HuH-7.5 (cell line): Measurements from ENCODE around the gene TMEM144.

ENCODE experiments used
- DNase-seq: peaks from one replicate; pipeline ENCODE4 v3.0.0; 2011; ENCODE audit warnings: low spot score

TMEM144 gene

DNA sequence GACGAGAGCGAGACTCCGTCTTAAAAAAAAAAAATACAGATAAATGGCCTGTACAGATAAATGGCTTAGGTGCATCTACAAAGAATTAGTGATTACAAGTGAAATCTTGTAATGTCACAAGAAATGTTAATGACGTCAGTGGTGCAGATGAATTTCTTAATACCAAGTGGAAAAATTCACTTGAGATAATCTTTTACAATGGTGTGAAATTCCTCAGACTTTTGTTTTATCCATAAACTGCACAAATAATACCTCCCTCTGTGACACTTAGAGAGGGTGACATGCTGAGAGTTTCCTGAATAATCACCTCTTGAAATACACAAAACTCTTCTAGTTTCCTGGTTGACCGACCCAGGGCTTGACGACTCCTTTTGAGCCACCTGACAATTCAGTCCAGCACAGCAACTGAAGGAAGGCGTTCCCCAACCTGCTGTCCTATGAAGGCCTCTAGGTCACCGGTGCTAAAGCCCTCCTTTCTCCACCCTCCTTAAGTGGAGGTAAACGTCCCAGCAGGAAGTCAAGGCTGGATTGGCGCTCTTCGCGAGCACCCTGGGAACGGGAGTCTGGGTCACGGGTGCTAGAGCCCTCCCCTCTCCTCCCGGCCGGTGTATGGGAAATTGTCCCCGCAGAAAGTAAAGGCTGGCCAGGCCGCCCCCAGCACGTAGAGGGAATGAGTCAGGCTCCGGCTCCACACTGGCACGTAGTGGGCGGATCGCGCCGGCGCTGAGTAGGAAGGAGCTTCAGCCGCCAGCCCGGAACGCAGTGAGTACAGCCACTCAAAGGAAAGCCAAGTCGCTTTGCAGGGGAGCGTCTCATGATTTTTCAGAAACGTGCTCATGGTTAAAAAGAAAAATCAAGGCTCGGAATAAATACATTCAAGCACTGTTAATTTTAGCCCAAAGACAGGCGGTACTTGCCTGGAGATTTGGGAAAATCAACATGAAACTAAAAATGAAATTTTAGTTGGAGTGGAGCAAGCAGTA, at the start of gene TMEM144:
Gene TMEM144 (plus strand): TSS at position 662 of the 983 bp plus-strand sequence. CDS start 2,182 bp downstream, outside the sequence.
- DNase-seq, result peak; percentile 36

DNA sequence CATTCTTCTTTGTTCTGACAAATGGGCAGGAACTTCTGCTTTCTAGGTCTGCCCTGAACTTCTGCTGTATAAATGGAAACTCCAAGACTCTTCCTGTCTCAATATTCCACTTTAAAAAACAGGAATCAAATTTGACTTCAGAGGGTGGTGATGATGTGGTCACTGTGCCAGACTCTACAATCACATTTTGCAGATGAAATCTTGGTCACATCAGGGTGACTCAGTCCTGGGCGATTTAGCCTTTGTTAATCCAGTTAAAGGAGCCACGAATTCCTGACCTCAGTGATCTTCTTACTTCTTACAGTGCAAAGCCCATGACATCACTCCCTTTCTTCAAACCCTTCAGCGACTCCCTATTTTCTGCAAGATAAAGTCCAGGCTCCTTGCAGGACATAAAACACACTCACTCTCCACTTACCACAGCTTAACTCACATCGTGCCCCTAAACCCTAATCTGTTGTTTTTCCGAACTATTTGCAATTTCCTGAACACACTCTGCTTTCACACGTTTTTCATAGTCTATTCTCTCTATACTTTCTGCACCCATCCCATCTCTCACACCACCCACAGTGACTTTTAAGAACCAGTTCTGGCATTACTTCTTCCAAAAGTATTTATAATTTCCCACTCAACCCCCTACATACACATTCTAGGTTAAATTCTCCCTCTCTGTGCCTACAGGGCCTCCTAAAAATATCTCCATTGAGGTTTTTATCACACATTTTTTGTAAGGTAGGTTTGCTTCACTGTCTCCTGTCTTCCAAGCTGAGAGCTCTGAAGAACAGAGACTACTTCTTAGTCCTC, 48.5 kb upstream of the TMEM144 start:
- DNase-seq, result no peak

DNA sequence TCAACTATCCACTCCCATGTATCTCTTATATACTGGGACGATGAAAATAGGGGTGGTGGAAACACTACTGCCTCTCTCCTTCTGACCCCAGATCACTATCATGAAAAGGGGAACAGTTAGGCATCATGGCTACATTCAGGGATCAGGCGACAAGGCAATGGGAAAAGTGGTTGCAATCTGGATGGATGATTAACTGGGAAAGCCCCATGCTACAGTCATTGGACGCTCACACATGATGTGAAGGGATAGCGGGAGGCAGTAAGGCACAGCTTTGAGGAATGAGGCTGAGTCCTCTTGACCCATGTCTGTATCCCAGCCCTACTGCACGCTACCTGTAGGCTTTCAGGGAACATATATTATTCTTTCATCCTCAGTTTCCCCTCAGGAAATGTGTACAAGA, 47.7 kb upstream of the TMEM144 start:
- DNase-seq, result no peak

DNA sequence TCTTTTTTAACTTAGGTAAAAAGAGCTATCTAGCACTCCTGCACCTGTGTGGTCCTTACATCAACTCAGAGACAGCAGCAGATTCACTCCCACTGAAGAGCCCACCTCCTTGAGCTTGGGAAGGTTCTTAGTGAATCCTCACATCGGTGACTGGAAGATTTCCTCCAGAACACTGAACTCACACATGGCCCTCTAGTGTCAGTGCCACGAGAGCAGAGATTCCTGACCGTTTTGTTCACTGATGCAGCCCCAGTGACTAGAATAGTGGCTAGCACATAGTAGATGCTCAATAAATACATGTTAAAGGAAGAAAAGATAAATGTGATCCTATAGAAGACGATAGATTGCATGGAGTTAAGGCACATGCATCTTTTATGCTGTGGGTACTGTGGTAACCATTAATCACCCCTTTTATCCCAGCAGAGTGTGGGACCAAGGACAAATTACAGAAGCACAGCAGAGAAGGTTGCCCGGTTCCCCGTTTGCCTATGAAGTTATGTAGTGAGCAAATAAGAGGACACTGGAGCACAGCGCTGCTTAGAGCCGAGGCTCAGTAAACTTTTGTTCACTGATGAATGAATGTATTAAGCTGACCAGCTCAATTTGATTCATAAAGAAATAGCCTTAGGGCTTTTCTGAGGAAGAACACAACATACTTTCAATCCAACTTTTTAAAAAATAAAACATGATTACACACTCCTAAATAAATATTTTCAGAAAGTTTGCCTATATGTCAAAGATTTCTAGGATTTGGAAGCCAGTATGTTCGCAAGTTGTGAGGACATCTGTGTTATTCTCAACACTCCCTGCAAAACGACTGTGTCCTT, 46.1 kb upstream of the TMEM144 start:
- no peak for DNase-seq

DNA sequence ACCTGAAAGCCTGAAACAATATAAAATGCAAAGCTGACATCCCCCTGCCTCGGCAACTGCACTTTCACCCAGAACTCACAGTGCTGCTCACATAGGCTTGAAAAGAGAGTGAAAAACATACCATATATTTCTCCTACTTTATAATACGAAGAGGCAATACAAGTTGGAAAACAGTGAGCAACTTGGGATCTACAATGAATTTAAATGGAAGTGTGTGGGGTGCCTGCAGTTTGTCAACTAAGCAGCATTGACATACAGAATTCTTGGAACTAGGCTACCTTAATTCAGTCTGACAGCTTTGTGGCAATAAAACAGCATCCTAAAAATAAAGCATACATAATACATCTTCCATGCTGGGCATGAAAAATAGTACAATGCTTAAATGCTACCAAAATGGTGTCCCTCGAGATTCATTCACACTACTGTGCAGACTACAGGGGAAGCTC, 45.5 kb upstream of the TMEM144 start:
- DNase-seq, result no peak

DNA sequence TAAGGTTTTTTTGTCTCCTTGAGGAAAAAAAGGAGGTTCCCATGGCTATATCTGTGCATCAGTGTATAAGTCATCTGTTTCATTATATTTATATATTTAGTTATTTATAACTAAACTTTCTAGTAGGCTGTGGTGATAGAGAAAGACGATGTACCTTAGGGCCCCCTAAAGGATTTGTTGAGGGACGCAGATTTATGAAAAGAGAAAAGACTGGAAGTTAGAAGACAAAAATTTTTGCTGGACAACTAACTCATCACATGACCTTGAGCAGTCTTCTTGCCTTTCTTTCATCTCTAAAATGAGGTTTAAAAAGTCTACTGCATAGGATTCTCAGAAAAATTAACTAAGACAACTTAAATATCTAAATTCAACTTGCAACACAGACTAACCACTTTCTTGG, 43.6 kb upstream of the TMEM144 start:
- no peak for DNase-seq

DNA sequence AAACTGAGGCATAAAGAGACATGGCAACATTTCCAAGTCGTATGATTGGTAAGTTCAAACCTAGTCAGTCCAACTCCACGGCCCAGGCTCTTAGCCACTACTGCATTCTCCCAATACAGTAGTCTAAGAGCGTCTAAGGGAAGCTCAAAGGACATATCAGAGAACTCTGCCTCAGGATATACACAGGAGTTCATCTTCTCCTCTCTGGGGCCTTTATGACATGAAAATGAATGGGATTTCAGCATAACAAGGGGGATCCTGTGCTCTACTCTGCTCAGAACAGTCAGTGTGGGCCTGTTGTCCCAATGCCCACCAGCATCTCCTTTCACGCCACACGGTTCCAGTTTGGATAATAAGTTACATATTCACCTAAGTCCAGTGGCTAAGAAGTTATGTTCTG, 41.7 kb upstream of the TMEM144 start:
- DNase-seq, result no peak

DNA sequence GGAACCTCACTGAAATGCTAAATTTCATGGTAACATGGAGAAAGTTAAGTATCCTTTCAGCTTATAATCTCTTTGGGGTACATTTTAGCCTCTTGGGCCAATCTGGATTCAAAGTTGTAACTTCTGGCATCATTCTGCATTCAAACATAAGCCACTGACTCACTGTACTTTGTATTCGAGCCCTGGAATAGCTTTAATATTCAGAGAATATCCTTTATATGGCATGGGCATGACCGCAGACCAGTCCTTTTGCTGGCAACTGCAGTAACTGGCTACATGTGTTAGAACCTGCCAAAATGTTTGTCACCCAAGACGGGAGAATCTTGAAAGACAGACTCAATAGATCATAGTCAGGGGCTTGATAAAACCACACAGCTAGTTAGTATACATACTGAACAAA, 40.8 kb upstream of the TMEM144 start:
- no peak for DNase-seq

DNA sequence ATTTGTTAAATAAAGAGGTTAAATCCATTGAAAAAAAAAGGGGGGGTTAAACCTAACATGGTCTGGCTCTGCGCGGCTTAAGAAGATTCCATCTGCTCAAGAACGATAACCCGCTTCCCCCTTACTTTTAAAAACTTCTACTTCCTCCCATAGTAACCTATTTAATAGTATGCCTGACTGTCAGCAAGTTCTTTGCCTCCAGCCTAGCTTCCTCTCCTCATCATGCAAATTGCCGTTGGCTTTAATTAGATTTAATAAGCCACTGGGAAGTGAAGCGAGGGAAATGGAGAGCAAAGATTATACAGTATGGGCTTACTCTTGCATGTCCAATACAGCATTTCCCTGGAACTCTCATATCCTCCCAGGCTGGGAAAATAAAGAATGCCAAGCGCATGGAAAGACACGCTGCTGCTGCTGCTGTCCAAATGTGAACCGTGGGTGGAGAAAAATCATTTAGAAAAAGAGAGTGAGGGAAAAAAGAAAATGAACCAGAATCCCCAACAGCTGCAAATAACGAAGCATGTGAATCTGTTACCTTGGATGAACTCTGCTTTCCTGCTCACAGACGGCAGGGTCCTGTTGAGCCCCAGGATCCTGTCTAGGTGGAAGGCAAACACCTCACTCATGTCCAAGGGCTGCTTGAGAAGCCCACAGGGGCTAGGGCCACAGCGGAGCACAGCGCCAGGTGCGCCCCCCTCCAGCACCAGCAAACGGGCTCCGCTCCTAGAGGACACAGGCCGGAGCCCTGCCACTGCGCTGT, 40.2 kb upstream of the TMEM144 start:
- no peak for DNase-seq

DNA sequence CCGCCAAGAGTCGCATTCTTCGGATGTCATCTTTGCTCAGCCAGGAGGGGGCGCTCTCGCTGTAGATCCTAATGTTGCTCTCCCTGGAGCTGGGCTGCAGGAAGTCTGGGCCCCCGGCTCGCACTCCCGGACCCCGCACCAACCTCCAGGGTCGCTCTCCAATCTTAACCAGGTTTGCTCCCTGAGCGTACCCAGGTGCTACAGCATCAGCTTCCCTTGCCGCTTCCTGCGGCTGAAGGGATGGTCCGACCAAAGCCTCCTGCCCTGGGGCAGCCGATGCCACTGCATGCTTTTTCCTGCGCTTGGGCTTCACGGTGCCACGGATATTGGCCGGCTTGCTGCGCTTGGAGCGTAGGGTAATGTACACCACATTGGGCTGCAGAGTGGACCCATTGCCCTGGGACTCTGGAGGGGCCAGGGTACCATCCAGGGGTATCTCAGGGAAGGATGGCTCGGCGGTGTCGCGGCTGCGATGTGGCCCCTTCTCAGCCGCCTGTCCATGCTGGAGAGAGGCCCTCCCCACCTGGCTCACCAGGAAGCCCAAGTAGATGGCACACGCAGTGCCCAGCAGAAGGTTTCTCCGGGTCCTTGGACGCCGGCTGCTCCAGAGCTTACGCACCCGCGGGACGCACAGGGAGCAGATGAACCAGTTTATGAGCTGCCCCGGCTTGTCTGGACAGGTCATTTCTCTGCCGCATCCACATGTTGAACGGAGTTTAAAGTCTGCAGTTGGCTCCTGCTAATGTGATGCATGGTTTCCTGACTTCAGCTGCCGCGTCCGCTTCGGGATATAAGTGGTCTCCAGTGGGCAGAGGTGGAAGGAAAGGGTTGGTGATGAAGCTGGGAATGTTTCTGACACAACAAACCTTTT, 39.4 kb upstream of the TMEM144 start:
- no peak for DNase-seq

DNA sequence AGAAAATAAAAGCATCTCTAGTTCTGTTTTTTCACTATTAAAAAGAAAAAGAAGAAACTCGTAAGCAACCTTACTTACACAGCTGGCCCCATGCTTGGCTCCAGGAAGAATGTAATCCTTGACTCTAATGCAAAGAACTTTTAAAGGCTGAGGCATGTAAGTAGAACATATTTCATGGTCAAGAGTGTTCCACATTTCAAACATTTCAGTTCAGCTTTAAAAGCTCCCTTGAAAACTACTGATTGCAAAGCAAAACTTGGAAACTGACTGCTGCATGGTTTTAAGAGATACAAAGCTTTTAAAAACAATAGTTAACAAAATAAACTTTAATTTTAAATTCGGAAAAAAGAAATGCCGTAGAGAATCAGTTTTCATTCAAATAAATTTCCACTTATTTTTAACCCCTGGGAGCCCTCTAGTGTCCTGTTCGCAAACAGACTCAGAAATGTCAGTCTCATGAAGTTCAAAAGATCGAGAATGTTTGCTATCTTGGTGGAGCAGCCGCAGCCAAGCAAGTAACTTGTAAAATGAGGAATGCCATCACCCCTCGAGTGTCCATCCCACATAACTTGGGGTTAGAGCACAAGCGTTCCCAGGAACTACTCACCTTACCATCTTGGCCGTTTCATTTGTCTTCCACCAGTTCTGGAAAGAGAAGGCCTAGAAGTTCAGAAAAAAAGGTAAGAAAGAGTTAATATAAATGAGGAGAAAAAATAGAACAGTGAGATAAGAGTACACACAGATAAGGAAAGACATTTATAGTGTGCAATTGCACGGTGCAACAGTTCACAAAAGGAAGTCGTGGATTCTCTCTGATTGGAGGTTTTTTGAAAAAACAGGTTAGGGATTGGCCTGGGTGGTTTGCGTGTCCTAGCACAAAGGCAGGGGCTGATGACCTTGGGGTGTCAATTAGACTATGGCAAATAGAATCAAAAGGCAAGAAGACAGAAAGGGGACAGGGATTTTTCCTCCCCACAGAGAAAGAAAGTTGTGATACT, 37.7 kb upstream of the TMEM144 start, which contains the start of gene GASK1B:
Gene GASK1B (minus strand): TSS at position 765 of the 998 bp plus-strand sequence. CDS start 1,650 bp downstream, outside the sequence.
- DNase-seq, result peak; percentile 22

DNA sequence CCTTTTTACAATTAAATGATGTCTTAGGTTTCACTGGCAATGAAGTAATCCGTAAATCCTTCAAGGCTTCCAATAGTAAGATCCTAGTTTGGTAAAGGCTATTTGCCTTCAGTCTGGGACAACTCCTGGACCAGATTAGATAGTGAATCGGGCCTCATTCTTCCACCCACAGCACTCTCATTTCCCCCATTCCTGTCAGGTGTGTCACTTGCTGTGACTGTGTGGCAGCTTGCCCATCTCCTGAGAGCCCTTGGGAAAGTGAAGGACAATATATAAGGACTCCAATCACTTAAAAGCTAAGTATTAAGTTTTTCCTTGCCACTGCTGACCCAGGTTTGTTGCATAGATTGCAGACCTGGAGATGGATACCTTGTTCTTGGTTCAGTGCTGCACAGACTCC, 34.2 kb upstream of the TMEM144 start:
- no peak for DNase-seq

DNA sequence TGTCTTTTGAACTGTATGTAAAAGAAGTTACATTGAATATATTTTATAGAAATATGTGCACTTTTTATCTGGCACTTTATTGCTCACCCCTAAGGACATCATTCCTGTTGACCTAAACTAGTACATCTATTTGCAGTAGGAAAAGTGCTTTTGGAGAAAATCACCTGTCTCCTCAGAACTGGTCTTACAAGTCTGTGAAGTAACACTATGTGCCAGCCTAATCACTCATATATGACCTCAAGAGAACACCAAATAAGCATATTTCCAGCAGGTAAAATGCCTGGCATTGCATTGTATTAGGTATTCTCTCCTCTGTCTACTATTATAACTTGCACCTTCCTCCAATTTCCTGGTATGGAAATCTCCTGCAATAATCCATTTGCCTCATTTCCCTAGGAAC, 33.5 kb upstream of the TMEM144 start:
- no peak for DNase-seq

DNA sequence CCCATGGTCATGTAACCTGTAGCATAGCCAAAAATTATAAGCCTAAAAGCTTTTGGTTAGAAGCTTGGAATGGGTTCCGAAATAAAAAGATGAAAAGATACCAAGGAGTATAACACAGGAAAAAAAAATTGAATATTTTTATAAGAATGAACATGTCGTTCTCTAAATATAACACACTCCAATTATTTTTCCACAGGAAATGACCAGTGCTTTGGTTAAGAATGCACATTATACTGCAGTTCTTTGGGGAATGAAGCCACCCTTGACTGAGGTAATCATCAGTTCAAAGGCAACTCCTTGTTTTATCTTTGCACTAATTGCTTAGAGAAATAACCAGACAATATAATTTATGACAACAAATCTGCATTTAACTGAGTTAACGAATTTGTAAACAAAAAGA, 30.8 kb upstream of the TMEM144 start:
- DNase-seq, result no peak

DNA sequence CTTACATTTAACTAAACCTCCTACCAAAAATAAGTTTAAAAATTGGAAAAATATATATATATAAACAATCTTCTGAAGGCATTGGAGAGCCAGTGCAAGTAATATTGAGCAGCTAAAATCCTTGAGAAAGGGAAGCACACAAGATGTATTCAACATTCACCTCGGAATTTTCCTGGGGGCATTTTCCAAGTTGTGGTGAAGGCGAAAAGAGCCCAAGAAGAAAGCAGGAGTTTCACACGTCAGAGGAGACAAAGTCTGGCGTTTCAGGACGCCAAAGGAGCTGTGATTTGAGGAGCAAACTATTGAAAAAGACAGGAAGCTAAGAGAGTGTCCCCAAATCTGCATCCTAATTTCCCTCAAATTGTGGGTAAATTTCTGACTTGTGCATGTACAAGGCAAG, 28.4 kb upstream of the TMEM144 start:
- DNase-seq, result no peak

DNA sequence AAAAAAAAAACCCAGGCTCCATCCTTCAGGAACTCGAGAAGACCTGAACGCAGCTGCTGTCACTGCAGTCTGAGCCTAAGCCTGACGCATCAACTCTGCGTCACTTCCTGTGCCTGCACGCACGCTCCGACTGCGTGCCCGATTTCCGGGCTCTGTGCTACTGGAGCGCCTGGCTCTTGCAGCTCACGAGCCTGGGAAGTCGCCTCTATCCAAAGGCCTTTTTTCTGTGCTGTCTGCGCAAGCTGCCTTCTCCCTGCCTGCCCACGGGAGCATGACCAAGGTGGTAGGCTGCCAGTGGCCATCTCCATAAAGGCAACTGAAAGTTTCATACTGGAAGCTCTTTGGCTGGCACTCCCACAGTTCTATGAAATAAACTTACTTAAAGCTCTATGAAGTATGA, 27.6 kb upstream of the TMEM144 start:
- DNase-seq, result no peak

DNA sequence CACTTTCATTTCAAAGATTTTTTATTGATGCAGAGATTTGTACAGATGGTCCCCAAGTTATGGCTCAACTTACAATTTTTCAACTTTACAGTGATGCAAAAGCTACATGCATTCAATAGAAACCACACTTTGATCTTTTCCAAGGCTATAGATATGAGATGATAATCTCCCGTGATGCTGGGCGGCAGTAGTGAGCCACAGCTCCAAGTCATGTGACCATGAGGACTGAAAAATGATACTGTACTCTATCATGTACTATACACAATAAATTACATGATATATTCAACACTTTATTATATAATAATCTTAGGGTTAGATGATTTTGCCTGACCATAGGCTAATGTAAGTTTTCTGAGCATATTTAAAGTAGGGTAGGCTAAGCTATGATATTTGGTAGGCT, 23.5 kb upstream of the TMEM144 start:
- no peak for DNase-seq

DNA sequence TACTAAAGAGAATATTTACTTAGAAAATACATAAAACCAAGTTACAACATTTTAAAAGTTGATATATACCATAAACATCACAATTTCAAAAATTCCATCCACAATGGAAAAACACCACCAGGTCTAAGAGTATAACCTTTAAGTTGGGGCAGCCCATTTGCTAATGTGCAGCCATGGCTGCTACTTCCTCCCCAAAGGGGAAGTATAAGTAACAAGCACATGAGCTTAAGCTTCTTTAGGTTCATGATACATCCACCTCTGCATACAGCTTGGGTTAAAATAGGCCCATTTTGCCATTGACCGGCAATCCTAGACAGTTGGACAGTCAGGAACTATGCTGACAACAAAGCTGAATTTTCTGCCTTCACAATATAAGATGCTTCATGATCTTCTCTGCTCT, 20.9 kb upstream of the TMEM144 start:
- DNase-seq, result no peak

DNA sequence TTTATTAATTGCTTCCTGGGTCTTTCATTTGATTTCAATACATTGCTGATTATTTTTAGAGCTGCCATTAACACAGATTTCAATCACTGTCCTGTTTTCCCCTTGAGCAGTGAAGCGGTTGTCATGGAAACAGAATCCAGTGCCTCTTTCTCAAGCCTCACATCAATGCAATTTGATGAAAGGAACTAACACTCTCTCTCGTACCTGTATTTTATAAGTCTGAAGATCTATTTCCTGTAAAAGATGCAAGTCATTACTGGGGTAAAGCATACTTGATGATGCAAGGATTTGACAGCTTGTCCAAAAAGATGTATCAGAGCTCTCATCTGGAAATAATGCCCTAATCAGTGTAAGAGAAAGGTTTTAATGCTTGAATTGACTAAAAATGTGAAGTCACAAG, 19.6 kb upstream of the TMEM144 start:
- no peak for DNase-seq
